Peyer's patch (tissue), 4 donors: ENCODE results near the gene KLHL18. TPM values are rescaled to one million over a fixed set of nuclear protein-coding genes. Genes with fewer than 3 reads are reported as not detected.
A peak's percentile ranks its signal among the peaks of the same experiment; 100 is the strongest.
"Not testable (repeated sequence)": the region's sequence is repeated elsewhere in the genome, so short reads cannot be mapped to it uniquely, and the experiment has no call there.

Source experiments
- DNase-seq, 3 donors: peaks; one replicate each; pipeline ENCODE4 v3.0.0-alpha.2; 2017 to 2019
- H3K27ac ChIP-seq, 4 donors: fragments of 200-600 bp; sonication (generic); one replicate each; pipeline ENCODE4 v1.5.1; 2016 to 2019
- H3K27me3 ChIP-seq, 2 donors: fragments of 200-600 bp; sonication (generic); one replicate each; pipeline ENCODE4 v1.5.1; 2019
- H3K36me3 ChIP-seq, 3 donors: fragments of 200-600 bp; sonication (generic); one replicate each; pipeline ENCODE4 v1.5.1; 2016 to 2019
- H3K4me1 ChIP-seq, 4 donors: fragments of 200-600 bp; sonication (generic); one replicate each; pipeline ENCODE4 v1.5.1; 2016 to 2019
- H3K4me3 ChIP-seq, 4 donors: fragments of 200-600 bp; sonication (generic); 1 replicate in 3 of 4; 2 replicates in 1 of 4; pipeline ENCODE4 v1.5.1; 2016 to 2019; ENCODE audit warnings: mild to moderate bottlenecking in 1 of 4
- H3K9me3 ChIP-seq, 4 donors: fragments of 200-600 bp; sonication (generic); one replicate each; pipeline ENCODE4 v1.5.1; 2016 to 2019; ENCODE audit warnings: mild to moderate bottlenecking in 1 of 4
- POLR2A ChIP-seq, 2 donors: fragments of 450-650 bp; IDR thresholded peaks; one replicate each; pipeline ENCODE4 v1.5.1; 2017; ENCODE audit warnings: antibody characterized with exemption in 2 of 2, mild to moderate bottlenecking in 2 of 2, moderate library complexity in 2 of 2
- total RNA-seq, 4 donors: library from RNA; depleted of rRNA; stranded (reverse); fragments of >200 nt; gene quantifications; one replicate each; pipeline ENCODE4 v1.1.0, GENCODE V29; 2016
- TF ChIP-seq, protein P1 (sequence below), 6 experiments: fragments of 450-650 bp in 4 of 6; fragments of 200-600 bp in 2 of 6; sonication (generic) in 1 of 6; IDR thresholded peaks; one replicate each; pipeline ENCODE4 v1.5.1; 2017 to 2019; ENCODE audit warnings: antibody characterized with exemption in 6 of 6, mild to moderate bottlenecking in 3 of 6, moderate library complexity in 1 of 6

KLHL18 gene
- total RNA-seq, 4 donors from 2014 or later, result 12.1 to 19.5 (median 16.6) TPM

DNA sequence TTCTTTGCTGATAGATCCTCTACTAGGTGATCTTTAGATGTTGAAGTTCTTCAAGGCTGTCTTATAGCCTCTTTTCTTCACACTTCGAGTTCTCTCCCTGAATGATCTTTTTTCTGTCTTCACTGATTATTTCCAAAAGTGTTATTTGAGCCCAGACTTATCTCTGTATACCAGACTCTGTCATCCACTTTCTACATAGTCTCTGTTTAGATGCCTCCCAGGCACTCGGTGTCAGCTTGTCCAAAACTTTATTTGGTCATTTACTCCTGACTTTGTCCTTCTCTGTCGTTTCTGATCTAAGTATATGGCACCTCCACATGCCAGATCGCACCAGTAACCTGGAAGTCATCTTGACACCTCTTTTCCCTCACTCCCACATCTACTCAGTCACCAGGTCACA, 27.6 kb downstream of the KLHL18 start:
- Histone ChIP-seq H3K36me3 (no peaks in the 10 kb centered on the region), H3K27ac (no peak overlapping the region), H3K27me3 (no peaks in the 10 kb centered on the region), H3K9me3 (no peaks in the 10 kb centered on the region), H3K4me1 (no peaks in the 10 kb centered on the region), H3K4me3 (no peak overlapping the region)
- DNase-seq, result no peak
- TF ChIP-seq POLR2A (IDR thresholded peaks at IDR 0.05), result no peak
- TF ChIP-seq, protein P1, sequence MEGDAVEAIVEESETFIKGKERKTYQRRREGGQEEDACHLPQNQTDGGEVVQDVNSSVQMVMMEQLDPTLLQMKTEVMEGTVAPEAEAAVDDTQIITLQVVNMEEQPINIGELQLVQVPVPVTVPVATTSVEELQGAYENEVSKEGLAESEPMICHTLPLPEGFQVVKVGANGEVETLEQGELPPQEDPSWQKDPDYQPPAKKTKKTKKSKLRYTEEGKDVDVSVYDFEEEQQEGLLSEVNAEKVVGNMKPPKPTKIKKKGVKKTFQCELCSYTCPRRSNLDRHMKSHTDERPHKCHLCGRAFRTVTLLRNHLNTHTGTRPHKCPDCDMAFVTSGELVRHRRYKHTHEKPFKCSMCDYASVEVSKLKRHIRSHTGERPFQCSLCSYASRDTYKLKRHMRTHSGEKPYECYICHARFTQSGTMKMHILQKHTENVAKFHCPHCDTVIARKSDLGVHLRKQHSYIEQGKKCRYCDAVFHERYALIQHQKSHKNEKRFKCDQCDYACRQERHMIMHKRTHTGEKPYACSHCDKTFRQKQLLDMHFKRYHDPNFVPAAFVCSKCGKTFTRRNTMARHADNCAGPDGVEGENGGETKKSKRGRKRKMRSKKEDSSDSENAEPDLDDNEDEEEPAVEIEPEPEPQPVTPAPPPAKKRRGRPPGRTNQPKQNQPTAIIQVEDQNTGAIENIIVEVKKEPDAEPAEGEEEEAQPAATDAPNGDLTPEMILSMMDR (IDR thresholded peaks at IDR 0.05), result no peak

DNA sequence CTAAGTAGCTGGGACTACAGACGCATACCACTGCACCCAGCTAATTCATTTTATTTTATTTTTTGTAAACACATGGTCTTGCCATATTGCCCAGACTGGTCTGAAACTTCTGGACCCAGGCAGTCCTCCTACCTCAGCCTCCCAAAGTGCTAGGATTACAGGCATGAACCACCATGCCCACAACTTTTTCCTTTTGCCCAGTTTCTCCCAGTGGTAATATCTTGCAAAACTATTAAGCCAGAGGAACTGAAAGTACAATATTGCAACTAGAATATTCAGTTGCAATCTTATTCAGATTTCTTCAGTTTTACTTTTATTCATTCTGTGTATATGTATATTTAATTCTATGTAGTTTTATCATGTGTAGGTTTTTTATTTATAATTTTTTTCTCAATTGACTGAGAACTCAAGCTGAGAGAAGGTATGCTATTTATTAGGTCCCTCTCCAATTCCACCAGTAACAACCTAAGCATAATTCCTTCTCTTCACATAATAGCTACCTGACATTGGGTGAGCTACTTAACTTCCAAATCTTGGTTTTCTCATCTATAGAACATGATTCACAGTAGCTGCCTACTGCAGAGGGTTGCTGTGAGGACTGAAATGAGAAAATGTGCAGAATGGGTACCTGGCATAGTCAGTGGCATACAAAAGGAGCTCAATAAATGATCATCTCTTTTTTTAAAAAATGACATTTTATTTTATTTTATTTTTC, 30.8 kb downstream of the KLHL18 start:
- Histone ChIP-seq H3K9me3 (no peaks in the 10 kb centered on the region), H3K4me1 (peaks cover 0 to under 1% (median 0%) of the 10 kb centered on the region in 4 donors), H3K27ac (no peak overlapping the region), H3K27me3 (no peaks in the 10 kb centered on the region), H3K36me3 (no peaks in the 10 kb centered on the region), H3K4me3 (no peak overlapping the region)
- TF ChIP-seq POLR2A (IDR thresholded peaks at IDR 0.05), result no peak
- no peak for DNase-seq

DNA sequence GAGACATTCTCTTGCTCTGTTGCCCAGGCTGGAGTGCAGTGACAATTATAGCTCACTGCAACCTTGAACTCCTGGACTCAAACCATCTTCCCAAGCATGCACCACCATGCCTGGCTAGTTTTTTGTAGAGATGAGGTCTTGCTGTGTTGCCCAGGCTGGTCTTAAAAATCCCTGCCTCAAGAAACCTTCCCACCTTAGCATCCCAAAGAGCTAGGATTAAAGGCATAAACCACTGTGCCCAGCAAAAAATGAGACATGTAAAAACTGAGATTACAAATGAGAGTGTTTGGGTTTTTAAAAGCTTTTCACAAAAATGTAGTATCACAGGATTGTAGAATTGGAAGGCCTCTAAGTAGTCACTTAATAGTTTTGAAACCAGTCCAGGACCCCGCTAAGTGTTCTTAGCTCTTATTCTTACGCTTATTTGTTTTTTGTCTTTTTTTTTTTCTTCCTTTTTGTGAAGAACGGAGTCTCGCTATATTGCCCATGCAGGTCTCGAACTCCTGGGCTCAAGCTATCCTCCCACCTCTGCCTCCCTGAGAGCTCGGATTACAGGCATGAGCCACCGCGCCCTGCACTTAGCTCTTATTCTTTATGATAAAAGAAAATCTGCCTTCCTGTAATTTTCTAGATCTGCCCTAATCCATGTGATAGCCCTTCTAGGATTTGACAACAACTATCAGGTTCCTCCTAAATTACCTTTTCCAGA, 31.5 kb downstream of the KLHL18 start:
- Histone ChIP-seq H3K9me3 (no peaks in the 10 kb centered on the region), H3K27me3 (no peaks in the 10 kb centered on the region), H3K36me3 (no peaks in the 10 kb centered on the region), H3K4me1 (peaks cover 0 to 7% (median 0%) of the 10 kb centered on the region in 4 donors), H3K27ac (no peak overlapping the region), H3K4me3 (no peak overlapping the region)
- TF ChIP-seq POLR2A (IDR thresholded peaks at IDR 0.05), result no peak
- TF ChIP-seq, protein P1 (IDR thresholded peaks at IDR 0.05), result no peak
- DNase-seq, result peak in 1 of 3 donors; percentile 17

DNA sequence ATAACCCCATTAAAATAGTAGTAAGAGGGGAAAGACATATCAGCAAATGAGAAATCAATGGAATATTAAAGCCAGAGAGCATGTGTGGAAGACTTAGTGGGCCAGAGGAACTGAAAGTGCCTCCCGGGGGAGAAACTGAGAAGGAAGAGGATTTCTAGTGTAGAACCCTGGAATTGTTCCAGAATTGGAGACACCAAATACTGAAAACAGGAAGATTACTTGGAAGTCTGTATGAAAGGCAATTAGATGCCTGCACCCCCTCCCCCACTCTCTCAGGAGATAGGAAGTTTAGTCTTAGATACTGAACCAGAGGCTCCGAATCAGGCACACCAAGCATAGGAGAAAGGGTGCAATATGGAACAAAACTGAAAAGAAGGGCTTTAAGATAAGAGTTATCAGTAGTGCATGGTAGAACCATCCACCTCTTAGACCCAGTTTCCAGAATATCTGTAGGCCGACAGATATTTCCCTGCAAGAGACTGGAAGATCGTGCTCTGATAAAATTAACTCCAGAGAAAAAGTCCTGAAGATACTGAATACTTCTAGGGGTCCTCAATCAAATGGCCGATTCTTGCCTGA, 32.4 kb downstream of the KLHL18 start:
- Histone ChIP-seq H3K9me3 (no peaks in the 10 kb centered on the region), H3K27ac (no peak overlapping the region), H3K4me3 (no peak overlapping the region), H3K36me3 (no peaks in the 10 kb centered on the region), H3K4me1 (peaks cover 0 to 8% (median 0%) of the 10 kb centered on the region in 4 donors), H3K27me3 (no peaks in the 10 kb centered on the region)
- TF ChIP-seq, protein P1 (IDR thresholded peaks at IDR 0.05), result no peak
- TF ChIP-seq POLR2A (IDR thresholded peaks at IDR 0.05), result no peak
- DNase-seq, result peak in 1 of 3 donors; percentile 49

DNA sequence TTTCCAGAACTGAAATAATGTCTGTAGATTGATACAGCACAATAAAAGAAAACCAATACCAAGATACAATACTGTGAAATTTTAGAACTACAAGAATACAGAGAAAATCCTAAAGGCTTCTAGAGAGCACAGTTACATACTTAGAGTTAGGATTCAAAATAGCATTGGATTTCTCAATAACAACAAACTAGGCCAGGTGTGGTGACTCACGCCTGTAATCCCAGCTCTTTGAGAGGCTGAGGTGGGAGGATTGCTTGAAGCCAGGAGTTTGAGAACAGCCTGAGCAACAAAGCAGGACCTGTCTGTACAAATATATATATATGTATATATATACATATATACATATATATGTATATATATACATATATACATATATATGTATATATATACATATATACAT, 33.4 kb downstream of the KLHL18 start:
- H3K36me3 ChIP-seq, H3K27me3 ChIP-seq, H3K4me1 ChIP-seq, H3K4me3 ChIP-seq, H3K27ac ChIP-seq, H3K9me3 ChIP-seq: not testable (repeated sequence)
- peak in 1 of 3 donors; percentile 14 for DNase-seq

DNA sequence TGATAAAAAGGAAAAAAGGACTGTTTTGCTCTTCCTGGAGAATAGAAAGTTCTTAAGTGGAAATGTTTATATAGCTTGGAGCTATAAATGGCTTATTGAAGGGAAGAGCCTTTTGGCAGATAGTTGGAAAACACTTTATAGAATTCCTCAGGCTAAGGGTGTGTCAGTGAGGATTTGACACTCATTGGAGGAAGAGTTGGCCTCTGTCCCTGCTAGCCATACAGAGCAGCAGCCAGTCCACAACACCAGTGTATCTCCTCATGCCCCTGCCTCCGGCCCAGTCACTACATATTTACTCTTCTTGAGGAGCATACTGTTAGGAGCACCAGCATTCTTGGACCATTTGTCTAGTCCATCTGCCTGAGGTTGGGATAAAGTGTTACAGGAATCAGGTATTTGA, 36.2 kb downstream of the KLHL18 start:
- Histone ChIP-seq H3K4me1 (peaks cover 0 to 8% (median 0%) of the 10 kb centered on the region in 4 donors), H3K9me3 (no peaks in the 10 kb centered on the region), H3K36me3 (peaks cover 0 to 35% (median 0%) of the 10 kb centered on the region in 3 donors), H3K27me3 (no peaks in the 10 kb centered on the region), H3K4me3 (no peak overlapping the region), H3K27ac (no peak overlapping the region)
- TF ChIP-seq, protein P1 (IDR thresholded peaks at IDR 0.05), result no peak
- no peak for TF ChIP-seq POLR2A (IDR thresholded peaks at IDR 0.05)
- DNase-seq, result no peak
